GM12892 (cell line): Measurements from ENCODE around the gene LRMDA.

Experiments used
- POLR2A ChIP-seq: IDR thresholded peaks from 2 replicates; pipeline ENCODE4 v1.6.1; 2011; ENCODE audit warnings: low read depth, low read length, control low read depth
- POLR2AphosphoS5 ChIP-seq: IDR thresholded peaks from 2 replicates; pipeline ENCODE4 v1.6.1; 2011; ENCODE audit warnings: low read depth, low read length, control low read depth

DNA sequence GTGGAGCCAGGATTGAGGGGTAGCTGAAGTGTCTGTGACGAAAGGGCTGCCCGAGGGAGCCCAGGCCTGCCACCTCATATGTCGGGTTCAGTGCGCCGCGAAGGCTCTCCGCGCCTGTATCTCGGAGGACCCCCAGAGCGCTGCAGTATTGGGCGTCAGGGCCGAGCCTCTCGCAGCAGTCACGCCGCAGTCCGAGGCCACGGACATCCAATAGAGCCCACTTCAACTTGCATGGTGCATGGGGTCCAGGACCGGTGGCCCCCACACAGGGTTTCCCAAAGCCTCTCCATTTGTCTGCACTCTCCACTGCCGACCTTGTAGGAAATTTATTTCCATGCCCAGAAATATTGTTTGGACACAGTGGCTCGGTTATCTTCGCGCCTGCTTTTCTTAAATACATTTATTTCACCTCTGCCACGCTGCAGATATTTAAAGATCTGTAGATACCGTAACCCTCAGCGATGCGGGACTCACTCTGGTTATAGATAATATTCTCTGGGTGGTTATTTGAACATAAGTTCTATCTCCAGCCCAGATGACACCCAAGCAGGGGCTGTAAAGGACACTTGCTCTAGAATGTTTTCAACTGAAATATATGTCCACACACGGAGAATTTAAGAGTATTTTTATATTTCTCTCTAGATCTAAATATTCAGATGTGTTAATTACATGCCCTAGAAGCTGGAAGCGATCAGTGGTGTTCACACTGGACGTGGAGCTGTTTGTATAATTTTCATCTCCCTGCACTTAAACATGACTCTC lies 24.8 kb upstream of the LRMDA start:
- no peak for TF ChIP-seq POLR2AphosphoS5
- no peak for TF ChIP-seq POLR2A
